HG02763 (cell line): ENCODE results near the gene AP2A2.
"Not testable (repeated sequence)": the region's sequence is repeated elsewhere in the genome, so short reads cannot be mapped to it uniquely, and the experiment has no call there.

Experiments used
- ATAC-seq: cut with Tn5 transposase; IDR thresholded peaks from one replicate; pipeline ENCODE4 v1.9.1; 2021; ENCODE audit warnings: mild to moderate bottlenecking, moderate library complexity; ENCODE audit not compliant: unreplicated experiment

The AP2A2 gene

GRCh38 chr11:1012291-1012690 is 86.6 kb downstream of the AP2A2 start:
- no peak for ATAC-seq

GRCh38 chr11:1012740-1013630 is 87.3 kb downstream of the AP2A2 start:
- ATAC-seq: no peak

GRCh38 chr11:1013631-1013935 is 87.9 kb downstream of the AP2A2 start:
- no peak for ATAC-seq

- no peak for ATAC-seq
These were observed 88.6 kb downstream of the AP2A2 start for GRCh38 chr11:1014276-1014675.

GRCh38 chr11:1015064-1015463 is 89.4 kb downstream of the AP2A2 start:
- ATAC-seq: no peak

GRCh38 chr11:1015826-1016545 is 90.3 kb downstream of the AP2A2 start:
- no peak for ATAC-seq

- not testable (repeated sequence) for ATAC-seq
These were observed 91.0 kb downstream of the AP2A2 start for GRCh38 chr11:1016610-1017126.

- ATAC-seq: no peak
These were observed 91.8 kb downstream of the AP2A2 start for GRCh38 chr11:1017269-1018005.

- ATAC-seq: no peak
These were observed 92.4 kb downstream of the AP2A2 start for GRCh38 chr11:1018091-1018490.

GRCh38 chr11:1019321-1019910 is 93.7 kb downstream of the AP2A2 start:
- ATAC-seq: no peak

GRCh38 chr11:1020211-1020905 is 94.7 kb downstream of the AP2A2 start:
- ATAC-seq: no peak

- no peak for ATAC-seq
These were observed 96.7 kb downstream of the AP2A2 start for GRCh38 chr11:1022411-1022810.

- no peak for ATAC-seq
These were observed 97.5 kb downstream of the AP2A2 start for GRCh38 chr11:1022908-1023810.

- no peak for ATAC-seq
These were observed 98.3 kb downstream of the AP2A2 start for GRCh38 chr11:1023811-1024596.

GRCh38 chr11:1024597-1025409 is 99.1 kb downstream of the AP2A2 start:
- ATAC-seq: no peak

- ATAC-seq: no peak
These were observed 99.9 kb downstream of the AP2A2 start for GRCh38 chr11:1025410-1026162.

GRCh38 chr11:1026163-1026450 is 100.4 kb downstream of the AP2A2 start:
- no peak for ATAC-seq
